DOHH2 (cell line): ENCODE results near the gene MAP3K4.

ENCODE experiments used
- H3F3A ChIP-seq: fragments of 200-600 bp; sonication (generic), shearing (Covaris generic); 2 replicates; pipeline ENCODE4 v1.6.0; 2016; ENCODE audit warnings: antibody characterized with exemption, mild to moderate bottlenecking; ENCODE audit not compliant: control insufficient read depth, insufficient read depth
- H3K27ac ChIP-seq: fragments of 200-600 bp; sonication (generic); 2 replicates; pipeline ENCODE4 v1.5.1; 2014; ENCODE audit warnings: low read depth, mild to moderate bottlenecking, low read length, moderate library complexity
- H3K27me3 ChIP-seq: fragments of 200-600 bp; sonication (generic); 2 replicates; pipeline ENCODE4 v1.6.1; 2014; ENCODE audit warnings: mild to moderate bottlenecking, low read length, mixed read lengths; ENCODE audit not compliant: control insufficient read depth
- H3K36me3 ChIP-seq: fragments of 200-600 bp; sonication (generic); 2 replicates; pipeline ENCODE4 v1.6.1; 2014; ENCODE audit warnings: mild to moderate bottlenecking, low read length, moderate library complexity, mixed read lengths; ENCODE audit not compliant: control insufficient read depth
- H3K4me1 ChIP-seq: fragments of 200-600 bp; sonication (generic); 2 replicates; pipeline ENCODE4 v1.6.1; 2014; ENCODE audit warnings: mild to moderate bottlenecking, low read length, mixed read lengths; ENCODE audit not compliant: control insufficient read depth
- H3K4me2 ChIP-seq: fragments of 200-600 bp; sonication (generic); 2 replicates; pipeline ENCODE4 v1.6.0; 2014; ENCODE audit warnings: mild to moderate bottlenecking, low read length, moderate library complexity
- H3K4me3 ChIP-seq: fragments of 200-600 bp; sonication (generic); 2 replicates; pipeline ENCODE4 v1.5.1; 2014; ENCODE audit warnings: mild to moderate bottlenecking, low read length, mixed read lengths
- H3K79me2 ChIP-seq: fragments of 200-600 bp; sonication (generic); 2 replicates; pipeline ENCODE4 v1.6.1; 2014; ENCODE audit warnings: mild to moderate bottlenecking, low read length, mixed read lengths; ENCODE audit not compliant: control insufficient read depth
- H3K9me2 ChIP-seq: fragments of 200-600 bp; sonication (generic); replicated peaks from 2 replicates; pipeline ENCODE4 v1.6.1; 2014; ENCODE audit warnings: mild to moderate bottlenecking, low read length, mixed read lengths; ENCODE audit not compliant: control insufficient read depth
- H3K9me3 ChIP-seq: fragments of 200-600 bp; sonication (generic); 2 replicates; pipeline ENCODE4 v1.6.1; 2014; ENCODE audit warnings: antibody characterized with exemption, low read length, mixed read lengths; ENCODE audit not compliant: control insufficient read depth, insufficient read depth
- H4K20me1 ChIP-seq: fragments of 200-600 bp; sonication (generic); 2 replicates; pipeline ENCODE4 v1.6.0; 2014; ENCODE audit warnings: low read depth, mild to moderate bottlenecking, antibody characterized with exemption, low read length, moderate library complexity; ENCODE audit not compliant: control insufficient read depth, insufficient read depth
- EZH2phosphoT487 ChIP-seq: fragments of 200-600 bp; sonication (generic); IDR thresholded peaks from 2 replicates; pipeline ENCODE4 v1.6.1; 2017; ENCODE audit warnings: borderline replicate concordance, mild to moderate bottlenecking, antibody characterized with exemption, low read length, moderate library complexity, mixed read lengths
- TF ChIP-seq, protein P1 (sequence below): fragments of 200-600 bp; sonication (generic); IDR thresholded peaks from one replicate; pipeline ENCODE4 v1.5.1; 2014; ENCODE audit warnings: antibody characterized with exemption, mild to moderate bottlenecking, low read depth, low read length; ENCODE audit not compliant: poor library complexity, severe bottlenecking

MAP3K4 gene

DNA sequence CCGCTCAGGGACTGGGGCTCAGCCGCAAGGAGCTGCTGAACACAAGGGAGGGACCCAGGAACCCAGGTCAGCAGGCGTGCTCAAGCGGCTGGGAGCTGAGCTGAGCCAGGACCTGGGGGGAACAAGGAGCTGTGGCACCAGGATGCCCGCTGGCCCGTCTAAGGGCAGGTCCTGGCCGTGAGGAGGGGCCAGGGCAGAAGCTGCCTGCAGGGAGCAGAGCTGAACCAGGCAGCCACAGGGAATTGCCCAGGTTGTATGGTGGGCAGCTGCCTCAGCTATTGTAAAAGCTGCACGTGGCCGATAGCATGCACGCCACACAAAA, 148.9 kb downstream of the MAP3K4 start:
- no peak overlapping the region for H3K4me3 ChIP-seq
- H4K20me1 ChIP-seq: no peaks in the 10 kb centered on the region
- H3K79me2 ChIP-seq: no peaks in the 10 kb centered on the region
- no peak overlapping the region for H3K4me2 ChIP-seq
- H3K9me3 ChIP-seq: no peaks in the 10 kb centered on the region
- no peaks in the 10 kb centered on the region for H3K4me1 ChIP-seq
- H3F3A ChIP-seq: no peaks in the 10 kb centered on the region
- H3K27me3 ChIP-seq: no peaks in the 10 kb centered on the region
- H3K9me2 ChIP-seq: no peaks in the 10 kb centered on the region
- no peak for TF ChIP-seq EZH2phosphoT487
- TF ChIP-seq, protein P1, sequence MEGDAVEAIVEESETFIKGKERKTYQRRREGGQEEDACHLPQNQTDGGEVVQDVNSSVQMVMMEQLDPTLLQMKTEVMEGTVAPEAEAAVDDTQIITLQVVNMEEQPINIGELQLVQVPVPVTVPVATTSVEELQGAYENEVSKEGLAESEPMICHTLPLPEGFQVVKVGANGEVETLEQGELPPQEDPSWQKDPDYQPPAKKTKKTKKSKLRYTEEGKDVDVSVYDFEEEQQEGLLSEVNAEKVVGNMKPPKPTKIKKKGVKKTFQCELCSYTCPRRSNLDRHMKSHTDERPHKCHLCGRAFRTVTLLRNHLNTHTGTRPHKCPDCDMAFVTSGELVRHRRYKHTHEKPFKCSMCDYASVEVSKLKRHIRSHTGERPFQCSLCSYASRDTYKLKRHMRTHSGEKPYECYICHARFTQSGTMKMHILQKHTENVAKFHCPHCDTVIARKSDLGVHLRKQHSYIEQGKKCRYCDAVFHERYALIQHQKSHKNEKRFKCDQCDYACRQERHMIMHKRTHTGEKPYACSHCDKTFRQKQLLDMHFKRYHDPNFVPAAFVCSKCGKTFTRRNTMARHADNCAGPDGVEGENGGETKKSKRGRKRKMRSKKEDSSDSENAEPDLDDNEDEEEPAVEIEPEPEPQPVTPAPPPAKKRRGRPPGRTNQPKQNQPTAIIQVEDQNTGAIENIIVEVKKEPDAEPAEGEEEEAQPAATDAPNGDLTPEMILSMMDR: no peak
- no peak overlapping the region for H3K27ac ChIP-seq
- no peaks in the 10 kb centered on the region for H3K36me3 ChIP-seq

DNA sequence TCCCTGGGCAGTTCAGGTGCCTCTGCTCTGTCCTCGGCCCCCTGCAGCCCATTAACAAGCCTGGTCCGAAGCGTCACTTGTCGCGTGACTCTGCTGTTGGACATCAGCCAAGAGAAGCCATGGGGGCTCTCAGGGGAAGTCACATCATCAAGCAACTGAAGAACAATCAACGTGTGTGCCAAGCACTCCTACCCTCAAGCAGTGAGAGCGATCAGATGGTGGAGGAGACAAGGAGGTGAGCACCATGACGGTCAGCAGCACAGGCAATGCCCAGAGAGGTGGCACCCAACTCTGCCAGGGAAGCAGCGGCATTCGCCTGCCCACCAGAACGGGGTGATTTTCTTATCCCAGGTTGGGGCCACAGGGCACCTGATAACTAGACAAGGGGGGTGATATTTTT, 149.6 kb downstream of the MAP3K4 start:
- Histone ChIP-seq H3K4me1 (no peaks in the 10 kb centered on the region), H4K20me1 (no peaks in the 10 kb centered on the region), H3K9me3 (no peaks in the 10 kb centered on the region), H3K27me3 (no peaks in the 10 kb centered on the region), H3F3A (no peaks in the 10 kb centered on the region), H3K79me2 (no peaks in the 10 kb centered on the region), H3K27ac (no peak overlapping the region), H3K4me3 (no peak overlapping the region), H3K36me3 (no peaks in the 10 kb centered on the region), H3K4me2 (no peak overlapping the region), H3K9me2 (no peaks in the 10 kb centered on the region)
- TF ChIP-seq, protein P1: no peak
- no peak for TF ChIP-seq EZH2phosphoT487

DNA sequence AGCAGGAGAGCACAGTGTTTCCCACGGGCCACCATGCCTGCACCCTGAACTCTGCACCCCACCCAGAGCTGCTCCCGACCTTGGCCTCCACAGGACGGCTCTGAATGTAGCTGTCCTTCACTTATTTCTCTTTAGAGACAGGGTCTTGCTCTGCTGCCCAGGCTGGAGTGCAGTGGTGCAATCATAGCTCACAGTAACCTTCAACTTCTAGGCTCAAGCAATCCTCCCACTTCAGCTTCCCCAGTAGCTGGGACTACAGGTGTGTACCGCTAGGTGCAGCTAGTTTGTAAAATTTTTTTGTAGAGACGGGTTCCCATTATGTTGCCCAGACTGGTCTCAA, 151.4 kb downstream of the MAP3K4 start:
- H3K79me2 ChIP-seq: no peaks in the 10 kb centered on the region
- H3K36me3 ChIP-seq: no peaks in the 10 kb centered on the region
- H3K4me1 ChIP-seq: no peaks in the 10 kb centered on the region
- no peak overlapping the region for H3K4me3 ChIP-seq
- no peaks in the 10 kb centered on the region for H3K27me3 ChIP-seq
- no peaks in the 10 kb centered on the region for H3K9me3 ChIP-seq
- no peak overlapping the region for H3K27ac ChIP-seq
- H3K4me2 ChIP-seq: no peak overlapping the region
- H4K20me1 ChIP-seq: no peaks in the 10 kb centered on the region
- H3K9me2 ChIP-seq: no peaks in the 10 kb centered on the region
- TF ChIP-seq EZH2phosphoT487: no peak
- TF ChIP-seq, protein P1: no peak
- no peaks in the 10 kb centered on the region for H3F3A ChIP-seq
